ENCODE data around the gene CACNG4. TPM values are rescaled to one million over a fixed set of nuclear protein-coding genes. Genes with fewer than 3 reads are reported as not detected.

Gene CACNG4
- 10.2 to 15.2 TPM (median 13.4 TPM) in 5 replicates for total RNA-seq (2022; extraction: Qiagen RNA extraction)

DNA sequence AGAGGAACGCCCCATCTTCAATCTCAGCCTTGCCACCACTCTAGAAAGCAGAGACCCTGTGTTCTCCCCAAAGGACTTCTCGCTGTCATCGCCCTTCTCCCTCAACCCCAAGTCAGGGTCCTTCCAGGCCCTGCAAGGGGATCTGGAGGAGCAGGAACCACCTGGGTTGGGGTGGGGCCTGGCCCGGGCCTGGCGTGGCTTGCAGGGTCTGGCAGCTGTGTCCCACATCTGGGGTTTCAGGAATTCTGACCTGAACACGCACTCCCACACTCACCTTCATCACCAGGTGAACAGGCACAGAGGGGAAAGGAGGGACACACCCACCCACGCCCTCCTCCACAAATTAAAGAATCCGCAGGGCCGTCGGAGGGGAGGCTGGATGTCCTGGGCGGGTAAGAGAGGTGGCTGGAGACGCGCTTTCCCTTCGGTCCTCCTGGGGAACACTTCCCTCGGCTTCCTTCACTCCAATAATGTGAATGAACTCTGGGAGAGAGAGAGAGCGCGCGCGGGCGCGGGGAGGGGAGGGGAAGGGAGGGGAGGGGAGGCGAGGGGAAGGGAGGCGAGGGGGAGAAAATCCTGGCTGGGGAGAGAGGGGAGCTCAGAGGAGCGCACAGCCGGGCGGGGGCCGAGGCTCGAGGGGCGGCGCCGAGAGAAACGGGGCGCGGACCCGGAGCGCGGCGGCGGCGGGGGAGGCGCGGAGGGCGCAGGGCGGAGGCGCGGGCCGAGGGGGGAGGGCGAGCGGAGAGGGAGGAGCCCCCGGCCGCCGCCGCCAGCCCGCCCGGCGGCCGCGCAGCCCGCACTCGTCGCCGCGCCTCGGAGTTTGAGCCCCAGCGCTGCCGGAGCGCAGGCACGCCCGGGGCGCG, at the start of gene CACNG4:
Gene CACNG4 (plus strand): TSS at position 799 of the 863 bp plus-strand sequence. CDS start 205 bp downstream, outside the sequence.

DNA sequence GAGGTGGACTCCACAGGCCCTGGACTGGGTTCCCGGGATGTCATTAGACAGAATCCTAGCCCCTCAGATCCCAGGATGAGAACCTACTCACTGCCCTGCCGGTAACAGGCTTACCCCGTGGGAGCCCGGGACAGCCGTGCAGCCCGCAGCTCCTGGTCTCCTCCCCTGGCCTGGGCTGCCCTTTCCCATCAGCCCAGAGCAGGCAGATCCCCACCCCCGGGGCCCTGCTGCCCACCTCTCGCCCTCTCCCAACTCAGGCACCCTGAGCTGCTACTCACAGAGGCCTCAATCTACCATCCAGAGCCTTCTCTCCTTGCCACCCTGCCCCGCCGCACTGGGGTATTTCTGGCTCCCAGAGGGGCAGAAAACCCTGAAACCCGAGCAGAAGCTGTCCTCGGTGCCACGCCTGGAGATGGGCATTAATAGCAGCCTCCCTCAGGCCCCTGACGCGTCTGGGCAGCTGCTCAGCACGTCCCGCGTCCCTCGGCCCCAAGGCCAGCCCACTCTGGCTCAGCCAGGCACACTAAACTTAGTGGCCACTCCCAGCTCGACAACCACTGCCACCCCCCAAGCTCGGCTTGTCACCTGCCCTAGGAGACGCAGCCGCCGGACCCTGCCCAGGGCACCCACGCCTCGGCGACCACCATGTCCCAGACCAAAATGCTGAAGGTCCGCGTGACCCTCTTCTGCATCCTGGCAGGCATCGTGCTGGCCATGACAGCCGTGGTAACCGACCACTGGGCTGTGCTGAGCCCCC, 79.7 kb downstream of the CACNG4 start, which contains the start of gene CACNG1:
Gene CACNG1 (plus strand): TSS at position 539 of the 757 bp plus-strand sequence. CDS start 107 bp downstream, at position 646.

Other genes with a start within 250 kb of the CACNG4 start
- gene CACNG5, start 129.6 kb upstream of the CACNG4 start, total RNA-seq (2022; extraction: Qiagen RNA extraction): 0.16 TPM in 1 of 5 replicates, not detected in the others
- gene CACNG1, start 79.8 kb downstream of the CACNG4 start, total RNA-seq (2022; extraction: Qiagen RNA extraction): 0.08 to 0.21 TPM (median 0.13 TPM) in 5 replicates